ENCODE results near the gene NINJ2.

Gene NINJ2

GRCh38 chr12:570435-570920 lies 92.8 kb downstream of the NINJ2 start:
- TF ChIP-seq CTCF (IDR thresholded peaks at IDR 0.05; ENCODE audit: low read depth, low read length): no peak
- peak overlapping the region; percentile 69 for H3K4me3 ChIP-seq (ENCODE audit: low read depth, low read length)

- peak overlapping the region; percentile 69 for H3K4me3 ChIP-seq (ENCODE audit: low read depth, low read length)
- peak; percentile 78 for TF ChIP-seq CTCF (IDR thresholded peaks at IDR 0.05; ENCODE audit: low read depth, low read length)
Measured at GRCh38 chr12:569803-570434, 93.3 kb downstream of the NINJ2 start.

GRCh38 chr12:569091-569676 lies 94.1 kb downstream of the NINJ2 start:
- no peak for TF ChIP-seq CTCF (IDR thresholded peaks at IDR 0.05; ENCODE audit: low read depth, low read length)

GRCh38 chr12:568486-568885 lies 94.8 kb downstream of the NINJ2 start:
- no peak for TF ChIP-seq CTCF (IDR thresholded peaks at IDR 0.05; ENCODE audit: low read depth, low read length)
- no peak overlapping the region for H3K4me3 ChIP-seq (ENCODE audit: low read depth, low read length)

More at GRCh38 chr12:569091-569676, 94.1 kb downstream of the NINJ2 start:
- H3K4me3 ChIP-seq (ENCODE audit: low read depth, low read length): no peak overlapping the region

GRCh38 chr12:565589-566105 lies 97.6 kb downstream of the NINJ2 start:
- no peak for TF ChIP-seq CTCF (IDR thresholded peaks at IDR 0.05; ENCODE audit: low read depth, low read length)
- no peak overlapping the region for H3K4me3 ChIP-seq (ENCODE audit: low read depth, low read length)

GRCh38 chr12:565161-565560 lies 98.1 kb downstream of the NINJ2 start:
- H3K4me3 ChIP-seq (ENCODE audit: low read depth, low read length): no peak overlapping the region
- no peak for TF ChIP-seq CTCF (IDR thresholded peaks at IDR 0.05; ENCODE audit: low read depth, low read length)

- TF ChIP-seq CTCF (IDR thresholded peaks at IDR 0.05; ENCODE audit: low read depth, low read length): no peak
- no peak overlapping the region for H3K4me3 ChIP-seq (ENCODE audit: low read depth, low read length)
Measured at GRCh38 chr12:563787-564298, 99.4 kb downstream of the NINJ2 start.
